MCF 10A (cell line): ENCODE results near the gene PAX3. TPM values are rescaled to one million over a fixed set of nuclear protein-coding genes. Genes with fewer than 3 reads are reported as not detected.

ENCODE experiments used
- BruUV-seq: library from RNA; stranded (reverse); fragments of 400-500 nt; replicated peaks from 2 replicates; lab custom pipeline; 2021; lab: Mats Ljungman, UMichigan
- CTCF ChIA-PET: fragments of 300-600 bp; sonication (Branson Sonifier 250); formaldehyde crosslinking; extraction: SDS; loops from one replicate; lab custom pipeline; 2021; ENCODE audit warnings: antibody characterized with exemption, inconsistent platforms; lab: Yijun Ruan, JAX
- POLR2A ChIA-PET: fragments of 300-600, 350-650 bp; sonication (Branson Sonifier 250); formaldehyde crosslinking; extraction: SDS; loops from one replicate; lab custom pipeline; 2020; ENCODE audit warnings: antibody characterized with exemption, inconsistent platforms; lab: Yijun Ruan, JAX
- DNase-seq: peaks from one replicate; pipeline ENCODE4 v3.0.0-alpha.2; 2018; ENCODE audit not compliant: unreplicated experiment
- H3K27ac Mint-ChIP-seq: one replicate; pipeline ENCODE4 v1.8.0; 2022; ENCODE audit warnings: mild to moderate bottlenecking, low read depth, mixed read lengths; ENCODE audit not compliant: unreplicated experiment
- H3K27me3 Mint-ChIP-seq: one replicate; pipeline ENCODE4 v1.8.0; 2022; ENCODE audit warnings: mixed read lengths; ENCODE audit not compliant: insufficient read depth, unreplicated experiment
- H3K36me3 Mint-ChIP-seq: one replicate; pipeline ENCODE4 v1.8.0; 2022; ENCODE audit warnings: mild to moderate bottlenecking, moderate library complexity, mixed read lengths; ENCODE audit not compliant: insufficient read depth, unreplicated experiment
- H3K4me1 Mint-ChIP-seq: one replicate; pipeline ENCODE4 v1.8.0; 2022; ENCODE audit warnings: mixed read lengths; ENCODE audit not compliant: insufficient read depth, unreplicated experiment
- H3K4me3 Mint-ChIP-seq: one replicate; pipeline ENCODE4 v1.8.0; 2022; ENCODE audit warnings: mild to moderate bottlenecking, moderate library complexity, mixed read lengths; ENCODE audit not compliant: unreplicated experiment
- H3K9me3 Mint-ChIP-seq: one replicate; pipeline ENCODE4 v1.8.0; 2022; ENCODE audit warnings: mixed read lengths; ENCODE audit not compliant: unreplicated experiment
- CTCF ChIP-seq: fragments of 200-600 bp; IDR thresholded peaks from one replicate; pipeline ENCODE4 v1.8.0; 2022; ENCODE audit warnings: antibody characterized with exemption, mild to moderate bottlenecking; ENCODE audit not compliant: unreplicated experiment
- intact Hi-C: fragments of 100-400 bp; cut with micrococcal nuclease; formaldehyde crosslinking; loops from 2 replicates; pipeline ENCODE4 v1.14.1; 2022
- total RNA-seq: library from RNA; stranded (reverse); gene quantifications from 2 replicates; pipeline ENCODE4 v1.2.3, GENCODE V29; 2022

Gene PAX3
- total RNA-seq, 1 experiment from 2014 or later: not detected

GRCh38 chr2:222232372-222232771 lies 66.4 kb downstream of the PAX3 start:
- POLR2A ChIA-PET: no interaction called here
- Mint-ChIP-seq H3K27ac (no peak overlapping the region), H3K27me3 (peaks cover 100% of the 10 kb centered on the region), H3K9me3 (no peaks in the 10 kb centered on the region), H3K4me3 (no peak overlapping the region), H3K36me3 (no peaks in the 10 kb centered on the region), H3K4me1 (no peaks in the 10 kb centered on the region)
- no peak for DNase-seq
- BruUV-seq: no TSS peak
- CTCF ChIA-PET: no interaction called here
- intact Hi-C loops: no loop called here
- TF ChIP-seq CTCF: no peak

GRCh38 chr2:222228054-222228453 lies 70.7 kb downstream of the PAX3 start:
- CTCF ChIA-PET: no interaction called here
- intact Hi-C loops: no loop called here
- POLR2A ChIA-PET: no interaction called here

GRCh38 chr2:222218786-222219185 lies 80.0 kb downstream of the PAX3 start:
- CTCF ChIA-PET: interaction anchor here (0.7 to 1.2 kb wide), 2 partner anchors 10 to 62 kb away, joined by 3 read pairs; no protein-coding TSS in a partner anchor
- POLR2A ChIA-PET: interaction anchor here (0.7 to 1.4 kb wide), 2 partner anchors 19 to 768 kb away, joined by 3 read pairs; no protein-coding TSS in a partner anchor
- peaks cover 100% of the 10 kb centered on the region for H3K27me3 Mint-ChIP-seq
- H3K4me3 Mint-ChIP-seq: no peak overlapping the region
- no peaks in the 10 kb centered on the region for H3K36me3 Mint-ChIP-seq
- no peaks in the 10 kb centered on the region for H3K4me1 Mint-ChIP-seq
- no peak for DNase-seq
- intact Hi-C loops: no loop called here
- TF ChIP-seq CTCF: no peak
- no peaks in the 10 kb centered on the region for H3K9me3 Mint-ChIP-seq
- no peak overlapping the region for H3K27ac Mint-ChIP-seq
- BruUV-seq: no TSS peak

More at GRCh38 chr2:222228054-222228453, 70.7 kb downstream of the PAX3 start:
- DNase-seq: no peak
- Mint-ChIP-seq H3K9me3 (no peaks in the 10 kb centered on the region), H3K27ac (no peak overlapping the region), H3K4me1 (no peaks in the 10 kb centered on the region), H3K36me3 (no peaks in the 10 kb centered on the region), H3K27me3 (peaks cover 99% of the 10 kb centered on the region), H3K4me3 (no peak overlapping the region)
- no TSS peak for BruUV-seq
- TF ChIP-seq CTCF: no peak

DNA sequence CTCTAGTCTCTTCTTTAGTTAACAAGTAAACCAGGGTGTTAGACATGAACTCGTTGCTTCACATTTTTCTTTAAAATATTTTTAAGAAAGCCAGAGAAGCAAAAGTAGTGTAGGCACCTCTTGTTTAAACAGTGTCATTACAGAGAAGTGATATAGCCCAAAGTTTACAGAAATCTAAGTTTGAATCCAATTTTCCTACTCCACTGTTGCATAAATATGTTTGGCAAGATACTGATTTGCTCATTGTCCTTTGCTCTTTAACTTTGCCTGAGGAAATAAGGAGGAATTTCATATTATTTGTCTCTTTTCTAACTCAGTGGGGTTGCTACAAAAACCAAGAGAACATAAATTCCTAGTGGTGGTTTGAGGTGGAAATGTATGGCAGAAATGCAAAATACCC lies 81.1 kb downstream of the PAX3 start:
- H3K36me3 Mint-ChIP-seq: no peaks in the 10 kb centered on the region
- DNase-seq: no peak
- ChIA-PET CTCF (no interaction called here), POLR2A (no interaction called here)
- TF ChIP-seq CTCF: no peak
- no peak overlapping the region for H3K27ac Mint-ChIP-seq
- H3K4me1 Mint-ChIP-seq: no peaks in the 10 kb centered on the region
- H3K27me3 Mint-ChIP-seq: peaks cover 100% of the 10 kb centered on the region
- no peaks in the 10 kb centered on the region for H3K9me3 Mint-ChIP-seq
- no TSS peak for BruUV-seq
- intact Hi-C loops: no loop called here
- H3K4me3 Mint-ChIP-seq: no peak overlapping the region
